WTC11 (cell line): ENCODE data around the gene ARL5B. TPM values are rescaled to one million over a fixed set of nuclear protein-coding genes. Genes with fewer than 3 reads are reported as not detected.
A peak's percentile ranks its signal among the peaks of the same experiment; 100 is the strongest.

ENCODE experiments used
- ATAC-seq: fragments of 200-7000 bp; cut with Tn5 transposase; 2 replicates; pipeline ENCODE4 v1.10.0; 2021; ENCODE audit warnings: mild to moderate bottlenecking, moderate library complexity
- Bru-seq: library from RNA; stranded (reverse); fragments of 400-500 nt; gene quantifications from one replicate; lab custom pipeline; 2021; lab: Mats Ljungman, UMichigan
- CTCF ChIA-PET: fragments of 300-600 bp; sonication (Branson Sonifier 250); formaldehyde crosslinking; loops from one replicate; lab custom pipeline; 2021; ENCODE audit warnings: antibody characterized with exemption; lab: Charles Lee
- POLR2A ChIA-PET: fragments of 350-600 bp; sonication (Branson Sonifier 250); formaldehyde crosslinking; loops from one replicate; lab custom pipeline; 2021; ENCODE audit warnings: antibody characterized with exemption; lab: Charles Lee
- DNase-seq: peaks from one replicate; pipeline ENCODE4 v3.0.0; 2021; ENCODE audit warnings: low spot score
- H3K27ac Mint-ChIP-seq: 2 replicates; pipeline ENCODE4 v1.8.0; 2021; ENCODE audit warnings: mixed read lengths
- H3K27me3 Mint-ChIP-seq: 2 replicates; pipeline ENCODE4 v1.8.0; 2021; ENCODE audit warnings: low read depth, mild to moderate bottlenecking, moderate library complexity, mixed read lengths
- H3K36me3 Mint-ChIP-seq: 2 replicates; pipeline ENCODE4 v1.8.0; 2021; ENCODE audit warnings: mixed read lengths
- H3K4me1 Mint-ChIP-seq: 2 replicates; pipeline ENCODE4 v1.8.0; 2022; ENCODE audit warnings: mixed read lengths
- H3K4me3 Mint-ChIP-seq: 2 replicates; pipeline ENCODE4 v1.8.0; 2021; ENCODE audit warnings: mild to moderate bottlenecking, moderate library complexity, mixed read lengths
- H3K9me3 Mint-ChIP-seq: 2 replicates; pipeline ENCODE4 v1.8.0; 2021; ENCODE audit warnings: mixed read lengths
- CREB1 ChIP-seq: sonication (generic); formaldehyde crosslinking; IDR thresholded peaks from 2 replicates; pipeline ENCODE4 v1.8.0; 2023; ENCODE audit warnings: mild to moderate bottlenecking, missing genetic modification reagents
- CREM ChIP-seq: sonication (generic); formaldehyde crosslinking; IDR thresholded peaks from 2 replicates; pipeline ENCODE4 v1.8.1; 2022; ENCODE audit warnings: mild to moderate bottlenecking, missing genetic modification reagents, moderate library complexity
- E2F5 ChIP-seq: sonication (generic); formaldehyde crosslinking; IDR thresholded peaks from 2 replicates; pipeline ENCODE4 v1.8.1; 2022; ENCODE audit warnings: mild to moderate bottlenecking, moderate library complexity, missing genetic modification reagents
- EMX1 ChIP-seq: fragments of 250-450 bp; sonication (Bioruptor Pico); IDR thresholded peaks from 2 replicates; pipeline ENCODE4 v1.8.0; 2021; ENCODE audit warnings: mild to moderate bottlenecking
- ETV6 ChIP-seq: sonication (generic); formaldehyde crosslinking; IDR thresholded peaks from 2 replicates; pipeline ENCODE4 v1.8.1; 2022; ENCODE audit warnings: mild to moderate bottlenecking, missing genetic modification reagents
- FOXK1 ChIP-seq: sonication (generic); formaldehyde crosslinking; IDR thresholded peaks from 2 replicates; pipeline ENCODE4 v1.8.0; 2022; ENCODE audit warnings: mild to moderate bottlenecking, moderate library complexity, missing genetic modification reagents
- GABPB1 ChIP-seq: sonication (generic); formaldehyde crosslinking; IDR thresholded peaks from 2 replicates; pipeline ENCODE4 v1.8.1; 2023; ENCODE audit warnings: mild to moderate bottlenecking, missing genetic modification reagents
- HMGXB4 ChIP-seq: sonication (generic); formaldehyde crosslinking; IDR thresholded peaks from 2 replicates; pipeline ENCODE4 v1.8.1; 2023; ENCODE audit warnings: mild to moderate bottlenecking, moderate library complexity, missing genetic modification reagents
- KAT7 ChIP-seq: sonication (generic); formaldehyde crosslinking; IDR thresholded peaks from 2 replicates; pipeline ENCODE4 v1.8.1; 2023; ENCODE audit warnings: missing genetic modification reagents, mild to moderate bottlenecking, borderline replicate concordance
- MAX ChIP-seq: sonication (generic); formaldehyde crosslinking; IDR thresholded peaks from 2 replicates; pipeline ENCODE4 v1.8.0; 2022; ENCODE audit warnings: mild to moderate bottlenecking, missing genetic modification reagents
- NFE2L1 ChIP-seq: sonication (generic); formaldehyde crosslinking; IDR thresholded peaks from 2 replicates; pipeline ENCODE4 v1.8.1; 2023; ENCODE audit warnings: missing genetic modification reagents
- NFYB ChIP-seq: sonication (generic); formaldehyde crosslinking; conservative IDR thresholded peaks from 2 replicates; pipeline ENCODE4 v1.8.0; 2022; ENCODE audit warnings: low read depth, missing genetic modification reagents
- OVOL2 ChIP-seq: fragments of 250-450 bp; sonication (Bioruptor Pico); IDR thresholded peaks from 2 replicates; pipeline ENCODE4 v1.9.0; 2021; ENCODE audit warnings: mild to moderate bottlenecking, borderline replicate concordance
- PRDM15 ChIP-seq: sonication (generic); formaldehyde crosslinking; IDR thresholded peaks from 2 replicates; pipeline ENCODE4 v1.8.0; 2022; ENCODE audit warnings: missing genetic modification reagents
- PRRX2 ChIP-seq: fragments of 250-450 bp; sonication (Bioruptor Pico); IDR thresholded peaks from 2 replicates; pipeline ENCODE4 v1.8.0; 2021; ENCODE audit warnings: mild to moderate bottlenecking
- RORB ChIP-seq: fragments of 250-450 bp; sonication (Bioruptor Pico); IDR thresholded peaks from 2 replicates; pipeline ENCODE4 v1.9.0; 2021; ENCODE audit warnings: mild to moderate bottlenecking
- SP1 ChIP-seq: sonication (generic); formaldehyde crosslinking; conservative IDR thresholded peaks from 2 replicates; pipeline ENCODE4 v1.8.1; 2022; ENCODE audit warnings: missing genetic modification reagents
- TCF7 ChIP-seq: sonication (generic); formaldehyde crosslinking; IDR thresholded peaks from 2 replicates; pipeline ENCODE4 v1.8.0; 2022; ENCODE audit warnings: mild to moderate bottlenecking, low read depth, missing genetic modification reagents, moderate library complexity
- TEAD1 ChIP-seq: sonication (generic); formaldehyde crosslinking; IDR thresholded peaks from 2 replicates; pipeline ENCODE4 v1.8.0; 2022; ENCODE audit warnings: mild to moderate bottlenecking, missing genetic modification reagents
- TEAD4 ChIP-seq: sonication (generic); formaldehyde crosslinking; IDR thresholded peaks from 2 replicates; pipeline ENCODE4 v1.8.0; 2022; ENCODE audit warnings: mild to moderate bottlenecking, missing genetic modification reagents
- TP53 ChIP-seq: sonication (generic); formaldehyde crosslinking; IDR thresholded peaks from 2 replicates; pipeline ENCODE4 v1.8.1; 2023; ENCODE audit warnings: mild to moderate bottlenecking, missing genetic modification reagents
- USF2 ChIP-seq: sonication (generic); formaldehyde crosslinking; IDR thresholded peaks from 2 replicates; pipeline ENCODE4 v1.8.1; 2023; ENCODE audit warnings: mild to moderate bottlenecking, missing genetic modification reagents, moderate library complexity
- ZBTB21 ChIP-seq: sonication (generic); formaldehyde crosslinking; IDR thresholded peaks from 2 replicates; pipeline ENCODE4 v1.8.1; 2023; ENCODE audit warnings: mild to moderate bottlenecking, missing genetic modification reagents, borderline replicate concordance
- ZNF423 ChIP-seq: fragments of 250-450 bp; sonication (Bioruptor Pico); IDR thresholded peaks from 2 replicates; pipeline ENCODE4 v2.1.2; 2022; ENCODE audit warnings: mild to moderate bottlenecking, moderate library complexity
- ZNF425 ChIP-seq: fragments of 250-450 bp; sonication (Bioruptor Pico); conservative IDR thresholded peaks from 2 replicates; pipeline ENCODE4 v1.9.0; 2021; ENCODE audit warnings: mild to moderate bottlenecking
- long read RNA-seq, 3 experiments: library from RNA in 1 of 3; library from capped mRNA in 1 of 3; library from polyadenylated mRNA in 1 of 3; unstranded in 2 of 3; stranded (forward) in 1 of 3; transcript quantifications; one replicate each; pipeline ENCODE4 v2.0.0, GENCODE V29; 2021
- total RNA-seq: library from RNA; stranded (reverse); gene quantifications from 3 replicates; pipeline ENCODE4 v1.2.3, GENCODE V29; 2021

ARL5B gene
- total RNA-seq (37.6 to 44.1 TPM (median 39.4 TPM) in 3 replicates), Bru-seq, nascent RNA (percentile 98 among the genes with signal in this experiment)
- long read RNA-seq, experiment 1, full-length matches to known transcripts: 222 of 317 reads
- long read RNA-seq, experiment 1, partial matches to known transcripts: 9 of 317 reads
- long read RNA-seq, experiment 1, other reads (novel, unspliced or antisense): 86 of 317 reads
- long read RNA-seq, experiment 2, full-length matches to known transcripts: 19 of 75 reads
- long read RNA-seq, experiment 2, partial matches to known transcripts: 20 of 75 reads
- long read RNA-seq, experiment 2, other reads (novel, unspliced or antisense): 36 of 75 reads
- long read RNA-seq, experiment 3: 0 reads

GRCh38 chr10:18659125-18659818, at the start of gene ARL5B:
ARL5B (plus strand) TSS chr10:18659431; CDS start chr10:18659638, 207 bp downstream.
- peak; percentile 98 for ATAC-seq
- CTCF ChIA-PET: interaction anchor here (0.6 kb wide), 1 partner anchor 30 kb away, joined by 3 read pairs; no protein-coding TSS in a partner anchor

More at GRCh38 chr10:18659125-18659818, at the start of gene ARL5B:
- POLR2A ChIA-PET: interaction anchor here (0.5 to 1.0 kb wide), 12 partner anchors 8 to 1656 kb away, joined by 3 to 6 read pairs (median 3); no protein-coding TSS in a partner anchor
- peaks cover 27% of the 10 kb centered on the region for H3K4me1 Mint-ChIP-seq
- DNase-seq: peak; percentile 95
- peak within 1 kb of the TSS; percentile 98 for H3K27ac Mint-ChIP-seq
- no peaks in the 10 kb centered on the region for H3K9me3 Mint-ChIP-seq
- H3K36me3 Mint-ChIP-seq: peaks cover 8% of the 10 kb centered on the region; the same call in 1 of the 2 replicates
- peak within 1 kb of the TSS; percentile 99 for H3K4me3 Mint-ChIP-seq
- no peaks in the 10 kb centered on the region for H3K27me3 Mint-ChIP-seq
- TF ChIP-seq KAT7 (CRISPR knock-in tag) (peak; percentile 79; the same call in 1 of the 2 replicates), EMX1 (CRISPR knock-in tag) (0 out of 2 replicates have a peak, but pooled peaks have one; percentile 6), CREM (peak; percentile 47; the same call in 1 of the 2 replicates), E2F5 (CRISPR knock-in tag) (0 out of 2 replicates have a peak, but pooled peaks have one; percentile 37), USF2 (CRISPR knock-in tag) (peak; percentile 49), GABPB1 (CRISPR knock-in tag) (peak; percentile 65), HMGXB4 (CRISPR knock-in tag) (peak; percentile 72; the same call in 1 of the 2 replicates), ZNF425 (CRISPR knock-in tag) (no peak), ZBTB21 (CRISPR knock-in tag) (0 out of 2 replicates have a peak, but pooled peaks have one; percentile 78), OVOL2 (CRISPR knock-in tag) (no peak), PRDM15 (CRISPR knock-in tag) (peak; percentile 57; the same call in 1 of the 2 replicates), NFE2L1 (no peak), ETV6 (peak; percentile 62), FOXK1 (peak; percentile 88), PRRX2 (CRISPR knock-in tag) (no peak), NFYB (CRISPR knock-in tag) (no peak), CREB1 (no peak), TEAD4 (CRISPR knock-in tag) (0 out of 2 replicates have a peak, but pooled peaks have one; percentile 22), TP53 (CRISPR knock-in tag) (no peak), TEAD1 (CRISPR knock-in tag) (peak; percentile 46; the same call in 1 of the 2 replicates), RORB (CRISPR knock-in tag) (0 out of 2 replicates have a peak, but pooled peaks have one; percentile 50), ZNF423 (CRISPR knock-in tag) (no peak), SP1 (CRISPR knock-in tag) (peak; percentile 88), TCF7 (CRISPR knock-in tag) (no peak), MAX (CRISPR knock-in tag) (peak; percentile 46; the same call in 1 of the 2 replicates)
